GM12878 (cell line): Measurements from ENCODE around the gene PHPT1. TPM values are rescaled to one million over a fixed set of nuclear protein-coding genes. Genes with fewer than 3 reads are reported as not detected.

Experiments used
- ATAC-seq: fragments of 200-7000 bp; cut with Tn5 transposase; 3 replicates; pipeline ENCODE4 v1.9.1; 2020; ENCODE audit warnings: mild to moderate bottlenecking, moderate library complexity
- BruUV-seq: library from RNA; stranded (reverse); fragments of 400-500 nt; replicated peaks from 2 replicates; lab custom pipeline; 2021; lab: Mats Ljungman, UMichigan
- CTCF ChIA-PET: fragments of 300-600 bp; sonication (Branson Sonifier 250); formaldehyde crosslinking; extraction: SDS; loops from one replicate; lab custom pipeline; 2021; ENCODE audit warnings: inconsistent platforms; lab: Yijun Ruan, JAX
- POLR2A ChIA-PET: fragments of 350-600 bp; formaldehyde crosslinking; extraction: SDS; loops from one replicate; lab custom pipeline; 2021; ENCODE audit warnings: inconsistent platforms; lab: Charles Lee
- RAD21 ChIA-PET: fragments of 300-600 bp; sonication (Branson Sonifier 250); formaldehyde crosslinking; loops from one replicate; lab custom pipeline; 2023; ENCODE audit warnings: antibody characterized with exemption; ENCODE audit not compliant: unreplicated experiment; lab: Charles Lee
- SMC1A ChIA-PET: fragments of 300-600 bp; sonication (Branson Sonifier 250); formaldehyde crosslinking; loops from one replicate; lab custom pipeline; 2023; ENCODE audit not compliant: unreplicated experiment, uncharacterized antibody; lab: Charles Lee
- DNase-seq: peaks from one replicate; pipeline ENCODE4 v3.0.0-alpha.2; 2011; ENCODE audit warnings: low read depth, low spot score
- FAIRE-seq: peaks from 3 replicates; lab custom pipeline; 2011; peaks lifted over from hg19 to GRCh38; lab: Jason Lieb, UNC
- H2AFZ ChIP-seq: 2 replicates; pipeline ENCODE4 v1.6.0; 2011; ENCODE audit warnings: low read depth, low read length, control low read depth; ENCODE audit not compliant: control insufficient read depth
- H3K27ac ChIP-seq: 2 replicates; pipeline ENCODE4 v1.5.1; 2011; ENCODE audit warnings: control low read depth; ENCODE audit not compliant: control insufficient read depth, insufficient read depth
- H3K27me3 ChIP-seq, 2 experiments: replicated peaks in 1 of 2; 2 replicates each; pipeline versions ENCODE4 v1.6.0 to v1.6.1; 2011; ENCODE audit warnings: low read length in 1 of 2; ENCODE audit not compliant: control insufficient read depth in 2 of 2, insufficient read depth in 2 of 2
- H3K36me3 ChIP-seq, 2 experiments: 2 replicates each; pipeline ENCODE4 v1.5.1; 2011; ENCODE audit warnings: low read length in 1 of 2; ENCODE audit not compliant: control insufficient read depth in 2 of 2, insufficient read depth in 2 of 2
- H3K4me1 ChIP-seq: 2 replicates; pipeline ENCODE4 v1.6.1; 2011; ENCODE audit warnings: mild to moderate bottlenecking, low read length, moderate library complexity, mixed read lengths; ENCODE audit not compliant: control insufficient read depth, insufficient read depth
- H3K4me2 ChIP-seq: 2 replicates; pipeline ENCODE4 v1.6.0; 2011; ENCODE audit warnings: control low read depth; ENCODE audit not compliant: control insufficient read depth, insufficient read depth
- H3K4me3 ChIP-seq: fragments of 200-600 bp; sonication (generic); 2 replicates; pipeline ENCODE4 v1.5.1; 2016
- H3K79me2 ChIP-seq: 2 replicates; pipeline ENCODE4 v1.6.0; 2011; ENCODE audit warnings: low read length; ENCODE audit not compliant: control insufficient read depth, insufficient read depth
- H3K9ac ChIP-seq: 2 replicates; pipeline ENCODE4 v1.8.0; 2011; ENCODE audit warnings: low read length, control low read depth, mixed read lengths; ENCODE audit not compliant: control insufficient read depth, insufficient read depth
- H3K9me3 ChIP-seq: replicated peaks from 3 replicates; pipeline ENCODE4 v1.5.1; 2011; ENCODE audit warnings: mild to moderate bottlenecking, low read length; ENCODE audit not compliant: control insufficient read depth, insufficient read depth
- H4K20me1 ChIP-seq: 2 replicates; pipeline ENCODE4 v1.6.0; 2011; ENCODE audit not compliant: control insufficient read depth, insufficient read depth
- BMI1 ChIP-seq: fragments of 450-650 bp; IDR thresholded peaks from 2 replicates; pipeline ENCODE4 v1.6.1; 2016; ENCODE audit warnings: mild to moderate bottlenecking, moderate library complexity, borderline replicate concordance
- CBFB ChIP-seq: IDR thresholded peaks from 2 replicates; pipeline ENCODE4 v1.6.1; 2016; ENCODE audit warnings: antibody characterized with exemption, low read depth
- CBX5 ChIP-seq: sonication (generic); IDR thresholded peaks from 2 replicates; pipeline ENCODE4 v1.6.1; 2016; ENCODE audit warnings: low read depth, moderate library complexity, mild to moderate bottlenecking, inconsistent platforms
- FOXK2 ChIP-seq: fragments of 450-650 bp; IDR thresholded peaks from 2 replicates; pipeline ENCODE4 v1.6.1; 2017; ENCODE audit warnings: mild to moderate bottlenecking, moderate library complexity
- HDAC2 ChIP-seq: fragments of 200-600 bp; sonication (generic); IDR thresholded peaks from 2 replicates; pipeline ENCODE4 v1.6.1; 2017
- HDAC6 ChIP-seq: fragments of 200-600 bp; sonication (generic); IDR thresholded peaks from one replicate; pipeline ENCODE4 v1.8.0; 2017; ENCODE audit warnings: antibody characterized with exemption; ENCODE audit not compliant: unreplicated experiment
- IKZF2 ChIP-seq, 2 experiments: fragments of 450-650 bp; IDR thresholded peaks; 2 replicates each; pipeline ENCODE4 v1.6.1; 2017; ENCODE audit warnings: mild to moderate bottlenecking in 2 of 2, moderate library complexity in 2 of 2
- KDM1A ChIP-seq: fragments of 200-600 bp; sonication (generic); IDR thresholded peaks from 2 replicates; pipeline ENCODE4 v1.6.1; 2016; ENCODE audit warnings: borderline replicate concordance
- MTA2 ChIP-seq: fragments of 450-650 bp; IDR thresholded peaks from 2 replicates; pipeline ENCODE4 v1.6.1; 2016; ENCODE audit warnings: low read depth, mild to moderate bottlenecking, moderate library complexity
- RAD51 ChIP-seq: fragments of 450-650 bp; IDR thresholded peaks from 2 replicates; pipeline ENCODE4 v1.6.1; 2016; ENCODE audit warnings: moderate library complexity, mild to moderate bottlenecking, inconsistent platforms
- STAT3 ChIP-seq: IDR thresholded peaks from 2 replicates; pipeline ENCODE4 v1.6.1; 2011; ENCODE audit warnings: low read depth, low read length, improper control_type of control experiment
- ZNF24 ChIP-seq: fragments of 450-650 bp; IDR thresholded peaks from 2 replicates; pipeline ENCODE4 v1.6.1; 2017; ENCODE audit warnings: antibody characterized with exemption, mild to moderate bottlenecking
- ZNF274 ChIP-seq: IDR thresholded peaks from one replicate; pipeline ENCODE4 v1.8.0; 2011; ENCODE audit not compliant: insufficient read length, insufficient read depth
- ZNF592 ChIP-seq: fragments of 450-650 bp; IDR thresholded peaks from 2 replicates; pipeline ENCODE4 v1.6.1; 2017; ENCODE audit warnings: mild to moderate bottlenecking, moderate library complexity
- WGBS: methylation state at CpG from one replicate; pipeline ENCODE4 v1.1.6; 2016; ENCODE audit warnings: low lambda C conversion rate; ENCODE audit not compliant: insufficient replicate concordance, insufficient coverage; ENCODE audit errors: missing lambda C conversion rate; 5-methylcytosine and 5-hydroxymethylcytosine counted together
- in situ Hi-C: fragments of 300-500 bp; cut with MboI; formaldehyde crosslinking; loops from 9 replicates; pipeline ENCODE4 v1.14.3; 2018; ENCODE audit warnings: mixed read lengths
- intact Hi-C: fragments of 100-400 bp; cut with micrococcal nuclease; formaldehyde crosslinking; loops from one replicate; pipeline ENCODE4 v1.14.2; 2022; ENCODE audit not compliant: unreplicated experiment
- polyA plus RNA-seq, 11 experiments: library from polyadenylated mRNA; depleted of rRNA in 4 of 11; unstranded in 6 of 11; stranded (reverse) in 5 of 11; fragments of >200 nt; fragmentation: Nextera tagmentation in 4 of 11; fragmentation: Illumina TruSeq in 1 of 11; extraction: Ambion mirVana in 4 of 11; extraction: Trizol in 1 of 11; gene quantifications; 1 replicate in 1 of 11; 2 replicates in 10 of 11; pipeline versions ENCODE4 v1.2.1 to v1.2.3, GENCODE V29; 2011 to 2016; ENCODE audit warnings: inconsistent platforms in 2 of 11, missing spikeins in 2 of 11, low read depth in 1 of 11
- total RNA-seq, 4 experiments: library from RNA; depleted of rRNA in 3 of 4; stranded (reverse); fragments of >200 nt in 3 of 4; fragmentation: Illumina TruSeq in 1 of 4; extraction: Trizol in 1 of 4; gene quantifications; 2 replicates each; pipeline versions ENCODE4 v1.2.1 to v1.2.3, GENCODE V29; 2013 to 2021
- TF ChIP-seq, protein P1 (sequence below): IDR thresholded peaks from 2 replicates; pipeline ENCODE4 v1.6.1; 2012; ENCODE audit warnings: mild to moderate bottlenecking, low read depth, low read length

The PHPT1 gene
- total and polyA plus RNA-seq, 10 of the 15 experiments (the other 5 are each of a cell fraction or from before 2014, with no cell fraction given): 56.2 to 323 (median 140) TPM

GRCh38 chr9:136825295-136826187, 23.7 kb upstream of the PHPT1 start:
- intact Hi-C loops: no loop called here
- Histone ChIP-seq H3K36me3 (peaks cover 11 to 12% of the 10 kb centered on the region in 2 experiments), H3K27me3 (no peaks in the 10 kb centered on the region), H2AFZ (no peak overlapping the region), H3K79me2 (no peaks in the 10 kb centered on the region), H3K4me1 (no peaks in the 10 kb centered on the region), H3K9ac (no peak overlapping the region), H4K20me1 (no peaks in the 10 kb centered on the region), H3K27ac (no peak overlapping the region), H3K9me3 (no peaks in the 10 kb centered on the region), H3K4me3 (no peak overlapping the region), H3K4me2 (no peak overlapping the region)
- in situ Hi-C loops: no loop called here
- FAIRE-seq: no peak
- POLR2A ChIA-PET: no interaction called here
- WGBS: 96% methylated on average over 38 of the region's 44 CpGs
- DNase-seq: no peak
- no TSS peak for BruUV-seq
- CTCF ChIA-PET: no interaction called here
- SMC1A ChIA-PET: interaction anchor here (1.0 kb wide), 1 partner anchor 10 kb away, joined by 3 read pairs; no protein-coding TSS in a partner anchor
- no peak for TF ChIP-seq HDAC6
- TF ChIP-seq CBX5: no peak
- TF ChIP-seq FOXK2: no peak
- no peak for TF ChIP-seq CBFB
- TF ChIP-seq ZNF592: no peak
- TF ChIP-seq IKZF2 (IDR thresholded peaks at IDR 0.05): no peak
- TF ChIP-seq, protein P1, sequence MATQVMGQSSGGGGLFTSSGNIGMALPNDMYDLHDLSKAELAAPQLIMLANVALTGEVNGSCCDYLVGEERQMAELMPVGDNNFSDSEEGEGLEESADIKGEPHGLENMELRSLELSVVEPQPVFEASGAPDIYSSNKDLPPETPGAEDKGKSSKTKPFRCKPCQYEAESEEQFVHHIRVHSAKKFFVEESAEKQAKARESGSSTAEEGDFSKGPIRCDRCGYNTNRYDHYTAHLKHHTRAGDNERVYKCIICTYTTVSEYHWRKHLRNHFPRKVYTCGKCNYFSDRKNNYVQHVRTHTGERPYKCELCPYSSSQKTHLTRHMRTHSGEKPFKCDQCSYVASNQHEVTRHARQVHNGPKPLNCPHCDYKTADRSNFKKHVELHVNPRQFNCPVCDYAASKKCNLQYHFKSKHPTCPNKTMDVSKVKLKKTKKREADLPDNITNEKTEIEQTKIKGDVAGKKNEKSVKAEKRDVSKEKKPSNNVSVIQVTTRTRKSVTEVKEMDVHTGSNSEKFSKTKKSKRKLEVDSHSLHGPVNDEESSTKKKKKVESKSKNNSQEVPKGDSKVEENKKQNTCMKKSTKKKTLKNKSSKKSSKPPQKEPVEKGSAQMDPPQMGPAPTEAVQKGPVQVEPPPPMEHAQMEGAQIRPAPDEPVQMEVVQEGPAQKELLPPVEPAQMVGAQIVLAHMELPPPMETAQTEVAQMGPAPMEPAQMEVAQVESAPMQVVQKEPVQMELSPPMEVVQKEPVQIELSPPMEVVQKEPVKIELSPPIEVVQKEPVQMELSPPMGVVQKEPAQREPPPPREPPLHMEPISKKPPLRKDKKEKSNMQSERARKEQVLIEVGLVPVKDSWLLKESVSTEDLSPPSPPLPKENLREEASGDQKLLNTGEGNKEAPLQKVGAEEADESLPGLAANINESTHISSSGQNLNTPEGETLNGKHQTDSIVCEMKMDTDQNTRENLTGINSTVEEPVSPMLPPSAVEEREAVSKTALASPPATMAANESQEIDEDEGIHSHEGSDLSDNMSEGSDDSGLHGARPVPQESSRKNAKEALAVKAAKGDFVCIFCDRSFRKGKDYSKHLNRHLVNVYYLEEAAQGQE: no peak
- TF ChIP-seq KDM1A: no peak
- no peak for TF ChIP-seq STAT3
- no peak for TF ChIP-seq ZNF274
- no peak for TF ChIP-seq ZNF24
- TF ChIP-seq MTA2: no peak
- TF ChIP-seq RAD51: no peak
- no peak for TF ChIP-seq HDAC2
- TF ChIP-seq BMI1: no peak
- RAD21 ChIA-PET: no interaction called here
- ATAC-seq: no peak
